ENCODE measurements around the gene SMU1. TPM values are rescaled to one million over a fixed set of nuclear protein-coding genes. Genes with fewer than 3 reads are reported as not detected.

The SMU1 gene
- total RNA-seq, 1 experiment from 2014 or later = 23.2 TPM

- TF ChIP-seq ETV6 (CRISPR knock-in tag; IDR thresholded peaks at IDR 0.05) = no peak
- TF ChIP-seq, protein P1, sequence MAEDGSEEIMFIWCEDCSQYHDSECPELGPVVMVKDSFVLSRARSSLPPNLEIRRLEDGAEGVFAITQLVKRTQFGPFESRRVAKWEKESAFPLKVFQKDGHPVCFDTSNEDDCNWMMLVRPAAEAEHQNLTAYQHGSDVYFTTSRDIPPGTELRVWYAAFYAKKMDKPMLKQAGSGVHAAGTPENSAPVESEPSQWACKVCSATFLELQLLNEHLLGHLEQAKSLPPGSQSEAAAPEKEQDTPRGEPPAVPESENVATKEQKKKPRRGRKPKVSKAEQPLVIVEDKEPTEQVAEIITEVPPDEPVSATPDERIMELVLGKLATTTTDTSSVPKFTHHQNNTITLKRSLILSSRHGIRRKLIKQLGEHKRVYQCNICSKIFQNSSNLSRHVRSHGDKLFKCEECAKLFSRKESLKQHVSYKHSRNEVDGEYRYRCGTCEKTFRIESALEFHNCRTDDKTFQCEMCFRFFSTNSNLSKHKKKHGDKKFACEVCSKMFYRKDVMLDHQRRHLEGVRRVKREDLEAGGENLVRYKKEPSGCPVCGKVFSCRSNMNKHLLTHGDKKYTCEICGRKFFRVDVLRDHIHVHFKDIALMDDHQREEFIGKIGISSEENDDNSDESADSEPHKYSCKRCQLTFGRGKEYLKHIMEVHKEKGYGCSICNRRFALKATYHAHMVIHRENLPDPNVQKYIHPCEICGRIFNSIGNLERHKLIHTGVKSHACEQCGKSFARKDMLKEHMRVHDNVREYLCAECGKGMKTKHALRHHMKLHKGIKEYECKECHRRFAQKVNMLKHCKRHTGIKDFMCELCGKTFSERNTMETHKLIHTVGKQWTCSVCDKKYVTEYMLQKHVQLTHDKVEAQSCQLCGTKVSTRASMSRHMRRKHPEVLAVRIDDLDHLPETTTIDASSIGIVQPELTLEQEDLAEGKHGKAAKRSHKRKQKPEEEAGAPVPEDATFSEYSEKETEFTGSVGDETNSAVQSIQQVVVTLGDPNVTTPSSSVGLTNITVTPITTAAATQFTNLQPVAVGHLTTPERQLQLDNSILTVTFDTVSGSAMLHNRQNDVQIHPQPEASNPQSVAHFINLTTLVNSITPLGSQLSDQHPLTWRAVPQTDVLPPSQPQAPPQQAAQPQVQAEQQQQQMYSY (CRISPR knock-in tag; IDR thresholded peaks at IDR 0.05) = no peak
- TF ChIP-seq ZNF317 (CRISPR knock-in tag; IDR thresholded peaks at IDR 0.05; ENCODE audit: borderline replicate concordance, low read depth) = no peak
- TF ChIP-seq STAT6 (CRISPR knock-in tag; conservative IDR thresholded peaks at IDR 0.05; ENCODE audit: low read depth) = no peak
- no peak for TF ChIP-seq ZNF396 (CRISPR knock-in tag; IDR thresholded peaks at IDR 0.05; ENCODE audit: borderline replicate concordance)
Measured at GRCh38 chr9:33106372-33106771, 29.9 kb upstream of the SMU1 start (continued).

DNA sequence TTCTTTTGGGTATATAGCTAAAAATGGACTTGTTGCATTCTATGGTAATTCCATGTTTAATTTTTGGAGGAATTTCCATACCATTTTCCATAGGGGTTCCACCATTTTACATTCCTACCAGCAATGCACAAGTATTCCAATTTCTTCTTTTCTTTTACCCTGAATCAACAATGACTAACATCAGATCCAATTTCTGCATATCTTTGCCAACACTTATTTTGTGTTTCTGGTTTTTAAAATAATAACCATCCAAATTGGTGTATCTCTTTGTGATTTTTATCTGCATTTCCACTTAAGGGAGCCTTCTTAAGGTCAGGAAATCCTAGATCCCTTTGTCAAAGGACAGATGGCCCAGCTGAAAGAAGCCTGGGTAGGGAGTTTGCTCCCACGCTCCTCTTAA, 29.5 kb upstream of the SMU1 start:
- H3K4me1 Mint-ChIP-seq = peaks cover 26% of the 10 kb centered on the region
- CTCF ChIA-PET = no interaction called here
- no peaks in the 10 kb centered on the region; the same call in 1 of the 2 replicates for H3K27me3 Mint-ChIP-seq (ENCODE audit: low read depth)
- no peak for DNase-seq (ENCODE audit: low spot score)
- no peak overlapping the region for H3K27ac Mint-ChIP-seq
- no peak for ATAC-seq
- POLR2A ChIA-PET = no interaction called here
- TF ChIP-seq, protein P2, sequence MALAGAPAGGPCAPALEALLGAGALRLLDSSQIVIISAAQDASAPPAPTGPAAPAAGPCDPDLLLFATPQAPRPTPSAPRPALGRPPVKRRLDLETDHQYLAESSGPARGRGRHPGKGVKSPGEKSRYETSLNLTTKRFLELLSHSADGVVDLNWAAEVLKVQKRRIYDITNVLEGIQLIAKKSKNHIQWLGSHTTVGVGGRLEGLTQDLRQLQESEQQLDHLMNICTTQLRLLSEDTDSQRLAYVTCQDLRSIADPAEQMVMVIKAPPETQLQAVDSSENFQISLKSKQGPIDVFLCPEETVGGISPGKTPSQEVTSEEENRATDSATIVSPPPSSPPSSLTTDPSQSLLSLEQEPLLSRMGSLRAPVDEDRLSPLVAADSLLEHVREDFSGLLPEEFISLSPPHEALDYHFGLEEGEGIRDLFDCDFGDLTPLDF (CRISPR knock-in tag; IDR thresholded peaks at IDR 0.05) = no peak
- TF ChIP-seq, protein P3, sequence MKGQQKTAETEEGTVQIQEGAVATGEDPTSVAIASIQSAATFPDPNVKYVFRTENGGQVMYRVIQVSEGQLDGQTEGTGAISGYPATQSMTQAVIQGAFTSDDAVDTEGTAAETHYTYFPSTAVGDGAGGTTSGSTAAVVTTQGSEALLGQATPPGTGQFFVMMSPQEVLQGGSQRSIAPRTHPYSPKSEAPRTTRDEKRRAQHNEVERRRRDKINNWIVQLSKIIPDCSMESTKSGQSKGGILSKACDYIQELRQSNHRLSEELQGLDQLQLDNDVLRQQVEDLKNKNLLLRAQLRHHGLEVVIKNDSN (CRISPR knock-in tag; IDR thresholded peaks at IDR 0.05) = no peak
- TF ChIP-seq ZNF219 (CRISPR knock-in tag; IDR thresholded peaks at IDR 0.05; ENCODE audit: borderline replicate concordance) = no peak
- no peak for TF ChIP-seq ZNF232 (CRISPR knock-in tag; IDR thresholded peaks at IDR 0.05)
- TF ChIP-seq NFATC4 (CRISPR knock-in tag; IDR thresholded peaks at IDR 0.05) = no peak
- TF ChIP-seq NR2C2 (CRISPR knock-in tag; IDR thresholded peaks at IDR 0.05) = no peak
- no peak for TF ChIP-seq STAT6 (CRISPR knock-in tag; conservative IDR thresholded peaks at IDR 0.05; ENCODE audit: low read depth)
- TF ChIP-seq ZNF532 (CRISPR knock-in tag; IDR thresholded peaks at IDR 0.05; ENCODE audit: borderline replicate concordance) = no peak
- no peak for TF ChIP-seq CREM (CRISPR knock-in tag; IDR thresholded peaks at IDR 0.05)
- TF ChIP-seq GTF2I (CRISPR knock-in tag; conservative IDR thresholded peaks at IDR 0.05) = no peak
- TF ChIP-seq ZNF121 (CRISPR knock-in tag; IDR thresholded peaks at IDR 0.05) = no peak
- TF ChIP-seq, protein P4, sequence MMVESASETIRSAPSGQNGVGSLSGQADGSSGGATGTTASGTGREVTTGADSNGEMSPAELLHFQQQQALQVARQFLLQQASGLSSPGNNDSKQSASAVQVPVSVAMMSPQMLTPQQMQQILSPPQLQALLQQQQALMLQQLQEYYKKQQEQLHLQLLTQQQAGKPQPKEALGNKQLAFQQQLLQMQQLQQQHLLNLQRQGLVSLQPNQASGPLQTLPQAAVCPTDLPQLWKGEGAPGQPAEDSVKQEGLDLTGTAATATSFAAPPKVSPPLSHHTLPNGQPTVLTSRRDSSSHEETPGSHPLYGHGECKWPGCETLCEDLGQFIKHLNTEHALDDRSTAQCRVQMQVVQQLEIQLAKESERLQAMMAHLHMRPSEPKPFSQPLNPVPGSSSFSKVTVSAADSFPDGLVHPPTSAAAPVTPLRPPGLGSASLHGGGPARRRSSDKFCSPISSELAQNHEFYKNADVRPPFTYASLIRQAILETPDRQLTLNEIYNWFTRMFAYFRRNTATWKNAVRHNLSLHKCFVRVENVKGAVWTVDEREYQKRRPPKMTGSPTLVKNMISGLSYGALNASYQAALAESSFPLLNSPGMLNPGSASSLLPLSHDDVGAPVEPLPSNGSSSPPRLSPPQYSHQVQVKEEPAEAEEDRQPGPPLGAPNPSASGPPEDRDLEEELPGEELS (CRISPR knock-in tag; IDR thresholded peaks at IDR 0.05) = no peak
- no peaks in the 10 kb centered on the region for H3K9me3 Mint-ChIP-seq
- H3K36me3 Mint-ChIP-seq = no peaks in the 10 kb centered on the region
- H3K4me3 Mint-ChIP-seq = no peak overlapping the region

All from WTC11 (cell line).